SK-MEL-5 (cell line): ENCODE results near the gene CLDN16. TPM values are rescaled to one million over a fixed set of nuclear protein-coding genes. Genes with fewer than 3 reads are reported as not detected.
A peak's percentile ranks its signal among the peaks of the same experiment; 100 is the strongest.

ENCODE experiments used
- DNase-seq: peaks from one replicate; pipeline ENCODE4 v3.0.0-alpha.2; 2016; ENCODE audit warnings: low read depth, low spot score
- in situ Hi-C: cut with HindIII; loops from 2 replicates; pipeline ENCODE4 v1.10.0; 2016; ENCODE audit warnings: low sequenced_read_pairs, high pct_unique_total_duplicates, low pct_unique_long_range_greater_than_20kb
- total RNA-seq: library from RNA; depleted of rRNA; stranded (reverse); fragments of >200 nt; shearing (Covaris generic); gene quantifications from 2 replicates; pipeline ENCODE4 v1.2.3, GENCODE V29; 2014; rRNA removed

The CLDN16 gene
- total RNA-seq, 1 experiment from 2014 or later = not detected

GRCh38 chr3:190456770-190457169, 68.8 kb downstream of the CLDN16 start:
- in situ Hi-C loops = loop anchor here (25.0 kb wide), 2 partner anchors 94 to 244 kb away; no protein-coding TSS in a partner anchor
- DNase-seq = no peak

- DNase-seq = peak; percentile 88
- in situ Hi-C loops = loop anchor here (25.0 kb wide), 2 partner anchors 96 to 246 kb away; no protein-coding TSS in a partner anchor
Observed at GRCh38 chr3:190458040-190458439, 70.1 kb downstream of the CLDN16 start.

Other genes with a start within 250 kb of the CLDN16 start
- 42.9 and 44.3 TPM in 2 replicates for gene CLDN1, start 65.7 kb upstream of the CLDN16 start, total RNA-seq
- 0.19 and 0.21 TPM in 2 replicates for gene TMEM207, start 61.7 kb downstream of the CLDN16 start, total RNA-seq
- 512 and 514 TPM in 2 replicates for gene IL1RAP, start 125.9 kb downstream of the CLDN16 start, total RNA-seq